Uterus (tissue), 2 donors: ENCODE results near the gene BRSK2.

Experiments
- CTCF ChIP-seq, 4 experiments: fragments of 200-600 bp in 2 of 4; fragments of 450-650 bp in 2 of 4; sonication (generic) in 2 of 4; IDR thresholded peaks; one replicate each; pipeline ENCODE4 v1.5.1; 2016 to 2019; ENCODE audit warnings: antibody characterized with exemption in 4 of 4, mild to moderate bottlenecking in 2 of 4, moderate library complexity in 1 of 4
- POLR2A ChIP-seq, 2 donors: fragments of 450-650 bp; IDR thresholded peaks; one replicate each; pipeline ENCODE4 v1.6.1; 2016; ENCODE audit warnings: antibody characterized with exemption in 2 of 2, mild to moderate bottlenecking in 1 of 2, moderate library complexity in 1 of 2

- TF ChIP-seq CTCF (IDR thresholded peaks at IDR 0.05), result no peak
- TF ChIP-seq POLR2A (IDR thresholded peaks at IDR 0.05), result no peak
Observed at GRCh38 chr11:1384199-1384970, 5.3 kb upstream of the BRSK2 start.
